HEK293 (cell line): ENCODE results near the gene FGR.
A peak's percentile ranks its signal among the peaks of the same experiment; 100 is the strongest.

Experiments used
- CTCF ChIA-PET: fragments of 350-600 bp; formaldehyde crosslinking; extraction: SDS; loops from one replicate; lab custom pipeline; 2021; ENCODE audit warnings: antibody characterized with exemption; lab: Yijun Ruan, JAX
- POLR2A ChIA-PET: fragments of 300-600 bp; formaldehyde crosslinking; extraction: SDS; loops from one replicate; lab custom pipeline; 2020; ENCODE audit warnings: antibody characterized with exemption, inconsistent platforms; lab: Yijun Ruan, JAX
- H3K27ac ChIP-seq: fragments of 200-500 bp; sonication (Bioruptor generic); 2 replicates; pipeline ENCODE4 v1.5.1; 2014; ENCODE audit warnings: low read depth, low read length, control low read depth, inconsistent platforms; ENCODE audit errors: extremely low read depth
- H3K36me3 ChIP-seq, 2 experiments: fragments of 200-500 bp in 1 of 2; sonication (Bioruptor generic) in 1 of 2; 1 replicate in 1 of 2; 2 replicates in 1 of 2; pipeline ENCODE4 v1.5.1; 2014 to 2017; ENCODE audit warnings: inconsistent platforms in 2 of 2, low read length in 2 of 2; ENCODE audit not compliant: control insufficient read depth in 2 of 2, insufficient read depth in 1 of 2
- H3K4me1 ChIP-seq: fragments of 200-500 bp; sonication (Bioruptor generic); 2 replicates; pipeline ENCODE4 v1.5.1; 2014; ENCODE audit warnings: mild to moderate bottlenecking, low read length, inconsistent platforms; ENCODE audit not compliant: control insufficient read depth, insufficient read depth
- H3K4me3 ChIP-seq: 2 replicates; pipeline ENCODE4 v1.5.1; 2011; ENCODE audit warnings: low read depth, mild to moderate bottlenecking, control low read depth, low read length, moderate library complexity
- H3K9me3 ChIP-seq: fragments of 200-500 bp; sonication (Bioruptor generic); 2 replicates; pipeline ENCODE4 v1.5.1; 2014; ENCODE audit warnings: low read depth, low read length, inconsistent platforms; ENCODE audit not compliant: control insufficient read depth, insufficient read depth
- HOXC10 ChIP-seq: sonication (generic); formaldehyde crosslinking; IDR thresholded peaks from 2 replicates; pipeline ENCODE4 v1.8.1; 2023; ENCODE audit warnings: mild to moderate bottlenecking, missing genetic modification reagents
- MYNN ChIP-seq: fragments of 450-650 bp; formaldehyde crosslinking; IDR thresholded peaks from 2 replicates; pipeline ENCODE4 v1.5.1; 2016; ENCODE audit warnings: missing biosample characterization, missing genetic modification characterization, borderline replicate concordance
- RBAK ChIP-seq: fragments of 450-650 bp; formaldehyde crosslinking; IDR thresholded peaks from 2 replicates; pipeline ENCODE4 v1.5.1; 2016; ENCODE audit warnings: missing biosample characterization, missing genetic modification characterization
- SCRT2 ChIP-seq: fragments of 450-650 bp; formaldehyde crosslinking; IDR thresholded peaks from 2 replicates; pipeline ENCODE4 v1.5.1; 2016; ENCODE audit warnings: missing biosample characterization, missing genetic modification characterization
- TRIM28 ChIP-seq: IDR thresholded peaks from 2 replicates; pipeline ENCODE4 v1.6.1; 2011; ENCODE audit warnings: low read length, control low read depth, borderline replicate concordance
- YY1 ChIP-seq: fragments of 450-650 bp; formaldehyde crosslinking; IDR thresholded peaks from 2 replicates; pipeline ENCODE4 v1.5.1; 2018; ENCODE audit warnings: missing biosample characterization, missing genetic modification characterization
- ZBTB1 ChIP-seq: fragments of 450-650 bp; formaldehyde crosslinking; IDR thresholded peaks from 2 replicates; pipeline ENCODE4 v1.5.1; 2016; ENCODE audit warnings: missing biosample characterization, missing genetic modification characterization
- ZBTB20 ChIP-seq: fragments of 450-650 bp; formaldehyde crosslinking; IDR thresholded peaks from 2 replicates; pipeline ENCODE4 v1.5.1; 2016; ENCODE audit warnings: missing biosample characterization, missing genetic modification characterization
- ZBTB21 ChIP-seq: fragments of 450-650 bp; formaldehyde crosslinking; IDR thresholded peaks from 2 replicates; pipeline ENCODE4 v1.5.1; 2017; ENCODE audit warnings: missing biosample characterization, missing genetic modification characterization
- ZEB2 ChIP-seq: fragments of 450-650 bp; formaldehyde crosslinking; IDR thresholded peaks from 2 replicates; pipeline ENCODE4 v1.5.1; 2016; ENCODE audit warnings: missing biosample characterization, missing genetic modification characterization
- ZFP69B ChIP-seq: fragments of 450-650 bp; formaldehyde crosslinking; IDR thresholded peaks from 2 replicates; pipeline ENCODE4 v1.5.1; 2016; ENCODE audit warnings: missing biosample characterization, missing genetic modification characterization
- ZNF138 ChIP-seq: fragments of 450-650 bp; formaldehyde crosslinking; IDR thresholded peaks from 2 replicates; pipeline ENCODE4 v1.5.1; 2016; ENCODE audit warnings: missing biosample characterization, missing genetic modification characterization, borderline replicate concordance
- ZNF146 ChIP-seq: fragments of 450-650 bp; formaldehyde crosslinking; IDR thresholded peaks from 2 replicates; pipeline ENCODE4 v1.5.1; 2016; ENCODE audit warnings: missing biosample characterization, missing genetic modification characterization
- ZNF16 ChIP-seq: fragments of 450-650 bp; formaldehyde crosslinking; IDR thresholded peaks from 2 replicates; pipeline ENCODE4 v1.5.1; 2016; ENCODE audit warnings: low read depth, missing biosample characterization, missing genetic modification characterization
- ZNF202 ChIP-seq: fragments of 450-650 bp; formaldehyde crosslinking; IDR thresholded peaks from 2 replicates; pipeline ENCODE4 v1.5.1; 2016; ENCODE audit warnings: missing biosample characterization, missing genetic modification characterization, borderline replicate concordance
- ZNF266 ChIP-seq: fragments of 450-650 bp; formaldehyde crosslinking; IDR thresholded peaks from 2 replicates; pipeline ENCODE4 v1.5.1; 2016; ENCODE audit warnings: missing biosample characterization, missing genetic modification characterization, low read depth
- ZNF302 ChIP-seq: fragments of 450-650 bp; formaldehyde crosslinking; IDR thresholded peaks from 2 replicates; pipeline ENCODE4 v1.5.1; 2016; ENCODE audit warnings: missing biosample characterization, missing genetic modification characterization, low read depth
- ZNF341 ChIP-seq: fragments of 450-650 bp; formaldehyde crosslinking; IDR thresholded peaks from 2 replicates; pipeline ENCODE4; 2016; ENCODE audit warnings: low read depth, missing biosample characterization, missing genetic modification characterization
- ZNF510 ChIP-seq: fragments of 450-650 bp; formaldehyde crosslinking; IDR thresholded peaks from 2 replicates; pipeline ENCODE4 v1.5.1; 2018; ENCODE audit warnings: mild to moderate bottlenecking, missing genetic modification characterization, missing biosample characterization; ENCODE audit not compliant: insufficient replicate concordance
- ZNF623 ChIP-seq: fragments of 450-650 bp; formaldehyde crosslinking; IDR thresholded peaks from 2 replicates; pipeline ENCODE4 v1.5.1; 2016; ENCODE audit warnings: missing biosample characterization, missing genetic modification characterization
- ZNF660 ChIP-seq: fragments of 450-650 bp; IDR thresholded peaks from 2 replicates; pipeline ENCODE4 v1.5.1; 2018; ENCODE audit warnings: missing biosample characterization, mild to moderate bottlenecking, missing genetic modification characterization
- ZNF768 ChIP-seq: fragments of 450-650 bp; formaldehyde crosslinking; IDR thresholded peaks from 2 replicates; pipeline ENCODE4 v1.5.1; 2018; ENCODE audit warnings: missing biosample characterization, mild to moderate bottlenecking, missing genetic modification characterization
- TF ChIP-seq, protein P1 (sequence below): fragments of 450-650 bp; formaldehyde crosslinking; IDR thresholded peaks from 2 replicates; pipeline ENCODE4 v1.5.1; 2016; ENCODE audit warnings: missing biosample characterization, missing genetic modification characterization
- TF ChIP-seq, protein P2 (sequence below): fragments of 450-650 bp; formaldehyde crosslinking; IDR thresholded peaks from 2 replicates; pipeline ENCODE4 v1.5.1; 2016; ENCODE audit warnings: missing biosample characterization, missing genetic modification characterization
- TF ChIP-seq, protein P3 (sequence below): fragments of 450-650 bp; formaldehyde crosslinking; IDR thresholded peaks from 2 replicates; pipeline ENCODE4 v1.5.1; 2016; ENCODE audit warnings: missing biosample characterization, missing genetic modification characterization, low read depth
- TF ChIP-seq, protein P4 (sequence below): fragments of 450-650 bp; formaldehyde crosslinking; IDR thresholded peaks from 2 replicates; pipeline ENCODE4 v1.5.1; 2017; ENCODE audit warnings: missing biosample characterization, mild to moderate bottlenecking, missing genetic modification characterization, moderate library complexity

Gene FGR

DNA sequence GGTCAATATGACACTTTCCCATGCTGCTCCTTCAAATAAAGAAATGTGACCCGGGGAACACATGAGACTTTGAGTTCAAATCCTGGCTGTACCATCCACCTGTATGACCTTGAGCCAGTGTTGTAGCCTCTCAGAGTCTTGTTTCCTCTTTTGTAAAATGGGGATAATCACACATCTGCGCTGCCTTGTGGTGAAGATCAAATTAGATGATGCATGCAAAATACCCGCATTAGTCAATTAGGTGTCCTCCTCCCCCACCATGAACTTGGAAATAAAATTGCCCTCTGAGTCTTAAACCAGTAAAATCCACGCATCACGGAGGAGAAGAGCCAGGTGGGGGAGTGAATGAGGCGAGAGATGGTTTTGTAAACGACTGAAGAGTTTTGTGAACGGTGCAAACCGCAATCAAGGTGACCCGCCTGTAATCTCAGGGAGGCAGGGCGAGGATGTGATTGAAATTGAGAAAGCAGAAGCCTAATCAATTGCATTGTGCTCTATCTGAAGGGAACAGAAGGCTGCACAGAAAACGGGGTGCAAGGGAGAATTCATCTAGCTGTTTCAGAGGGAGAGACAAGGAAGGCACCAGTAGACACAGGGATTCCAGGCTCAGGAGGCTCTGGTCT lies 25.3 kb downstream of the FGR start:
- H3K27ac ChIP-seq = no peak overlapping the region
- CTCF ChIA-PET = interaction anchor here (0.6 to 15.0 kb wide), 14 partner anchors 28 to 314 kb away, joined by 3 to 317 read pairs (median 8); partner anchors contain the start of gene IFI6
- no peaks in the 10 kb centered on the region for H3K4me1 ChIP-seq
- no peak overlapping the region for H3K4me3 ChIP-seq
- TF ChIP-seq YY1 (tag by site-specific recombination) (no peak), ZNF768 (no peak), ZNF510 (tag by site-specific recombination) (no peak), RBAK (tag by site-specific recombination) (no peak), ZFP69B (no peak), SCRT2 (no peak), ZEB2 (no peak), ZBTB1 (tag by site-specific recombination) (no peak), ZNF146 (no peak), ZBTB20 (tag by site-specific recombination) (no peak), ZNF202 (tag by site-specific recombination) (no peak), ZNF266 (tag by site-specific recombination) (no peak)
- TF ChIP-seq, protein P1, sequence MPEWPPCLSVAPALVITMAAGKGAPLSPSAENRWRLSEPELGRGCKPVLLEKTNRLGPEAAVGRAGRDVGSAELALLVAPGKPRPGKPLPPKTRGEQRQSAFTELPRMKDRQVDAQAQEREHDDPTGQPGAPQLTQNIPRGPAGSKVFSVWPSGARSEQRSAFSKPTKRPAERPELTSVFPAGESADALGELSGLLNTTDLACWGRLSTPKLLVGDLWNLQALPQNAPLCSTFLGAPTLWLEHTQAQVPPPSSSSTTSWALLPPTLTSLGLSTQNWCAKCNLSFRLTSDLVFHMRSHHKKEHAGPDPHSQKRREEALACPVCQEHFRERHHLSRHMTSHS (tag by site-specific recombination) = no peak
- TF ChIP-seq, protein P2, sequence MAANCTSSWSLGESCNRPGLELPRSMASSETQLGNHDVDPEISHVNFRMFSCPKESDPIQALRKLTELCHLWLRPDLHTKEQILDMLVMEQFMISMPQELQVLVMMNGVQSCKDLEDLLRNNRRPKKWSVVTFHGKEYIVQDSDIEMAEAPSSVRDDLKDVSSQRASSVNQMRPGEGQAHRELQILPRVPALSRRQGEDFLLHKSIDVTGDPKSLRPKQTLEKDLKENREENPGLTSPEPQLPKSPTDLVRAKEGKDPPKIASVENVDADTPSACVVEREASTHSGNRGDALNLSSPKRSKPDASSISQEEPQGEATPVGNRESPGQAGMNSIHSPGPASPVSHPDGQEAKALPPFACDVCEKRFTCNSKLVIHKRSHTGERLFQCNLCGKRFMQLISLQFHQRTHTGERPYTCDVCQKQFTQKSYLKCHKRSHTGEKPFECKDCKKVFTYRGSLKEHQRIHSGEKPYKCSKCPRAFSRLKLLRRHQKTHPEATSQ (tag by site-specific recombination) = no peak
- no peaks in the 10 kb centered on the region for H3K9me3 ChIP-seq
- no peaks in the 10 kb centered on the region for H3K36me3 ChIP-seq
- POLR2A ChIA-PET = no interaction called here

DNA sequence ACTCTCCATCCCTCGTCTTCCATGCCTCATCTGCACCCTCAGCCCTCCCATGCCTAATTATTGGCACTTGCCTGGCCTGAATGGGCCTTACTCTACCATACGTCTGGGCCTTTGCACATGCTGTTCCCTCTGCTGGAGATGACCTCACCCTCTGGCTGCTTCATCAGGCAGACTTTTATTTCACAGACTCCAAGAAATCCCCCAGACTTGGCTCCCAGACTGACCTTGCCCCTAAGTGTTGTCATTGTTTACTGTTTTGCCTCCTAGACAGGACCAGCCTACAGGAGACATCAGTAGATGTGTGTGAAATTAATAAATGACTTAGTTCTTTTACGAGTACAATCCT lies 25.8 kb downstream of the FGR start:
- ChIA-PET CTCF (interaction anchor here (0.6 to 15.0 kb wide), 21 partner anchors 11 to 657 kb away, joined by 3 to 317 read pairs (median 7); partner anchors contain the start of genes IFI6 and PPP1R8), POLR2A (interaction anchor here (1.8 kb wide), 1 partner anchor 54 kb away, joined by 5 read pairs; no protein-coding TSS in a partner anchor)
- Histone ChIP-seq H3K4me3 (no peak overlapping the region), H3K27ac (no peak overlapping the region), H3K36me3 (no peaks in the 10 kb centered on the region), H3K9me3 (no peaks in the 10 kb centered on the region), H3K4me1 (no peaks in the 10 kb centered on the region)
- TF ChIP-seq ZNF341 (tag by site-specific recombination) (no peak), HOXC10 (CRISPR knock-in tag) (no peak), ZNF660 (no peak), ZBTB21 (tag by site-specific recombination) (no peak), ZNF302 (tag by site-specific recombination) (no peak), TRIM28 (0 out of 2 replicates have a peak, but pooled peaks have one; percentile 25), ZNF138 (tag by site-specific recombination) (no peak), ZNF16 (tag by site-specific recombination) (no peak), ZNF623 (tag by site-specific recombination) (peak; percentile 98), MYNN (tag by site-specific recombination) (peak; percentile 44; the same call in 1 of the 2 replicates)
- TF ChIP-seq, protein P3, sequence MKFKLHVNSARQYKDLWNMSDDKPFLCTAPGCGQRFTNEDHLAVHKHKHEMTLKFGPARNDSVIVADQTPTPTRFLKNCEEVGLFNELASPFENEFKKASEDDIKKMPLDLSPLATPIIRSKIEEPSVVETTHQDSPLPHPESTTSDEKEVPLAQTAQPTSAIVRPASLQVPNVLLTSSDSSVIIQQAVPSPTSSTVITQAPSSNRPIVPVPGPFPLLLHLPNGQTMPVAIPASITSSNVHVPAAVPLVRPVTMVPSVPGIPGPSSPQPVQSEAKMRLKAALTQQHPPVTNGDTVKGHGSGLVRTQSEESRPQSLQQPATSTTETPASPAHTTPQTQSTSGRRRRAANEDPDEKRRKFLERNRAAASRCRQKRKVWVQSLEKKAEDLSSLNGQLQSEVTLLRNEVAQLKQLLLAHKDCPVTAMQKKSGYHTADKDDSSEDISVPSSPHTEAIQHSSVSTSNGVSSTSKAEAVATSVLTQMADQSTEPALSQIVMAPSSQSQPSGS = 0 out of 2 replicates have a peak, but pooled peaks have one; percentile 5
- TF ChIP-seq, protein P4, sequence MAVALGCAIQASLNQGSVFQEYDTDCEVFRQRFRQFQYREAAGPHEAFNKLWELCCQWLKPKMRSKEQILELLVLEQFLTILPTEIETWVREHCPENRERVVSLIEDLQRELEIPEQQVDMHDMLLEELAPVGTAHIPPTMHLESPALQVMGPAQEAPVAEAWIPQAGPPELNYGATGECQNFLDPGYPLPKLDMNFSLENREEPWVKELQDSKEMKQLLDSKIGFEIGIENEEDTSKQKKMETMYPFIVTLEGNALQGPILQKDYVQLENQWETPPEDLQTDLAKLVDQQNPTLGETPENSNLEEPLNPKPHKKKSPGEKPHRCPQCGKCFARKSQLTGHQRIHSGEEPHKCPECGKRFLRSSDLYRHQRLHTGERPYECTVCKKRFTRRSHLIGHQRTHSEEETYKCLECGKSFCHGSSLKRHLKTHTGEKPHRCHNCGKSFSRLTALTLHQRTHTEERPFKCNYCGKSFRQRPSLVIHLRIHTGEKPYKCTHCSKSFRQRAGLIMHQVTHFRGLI (tag by site-specific recombination) = no peak
